GM18870 (cell line): ENCODE data around the gene OTOR.

ENCODE experiments used
- ATAC-seq: cut with Tn5 transposase; IDR thresholded peaks from one replicate; pipeline ENCODE4 v1.9.1; 2021; ENCODE audit warnings: moderate library complexity; ENCODE audit not compliant: unreplicated experiment

Gene OTOR, protein sequence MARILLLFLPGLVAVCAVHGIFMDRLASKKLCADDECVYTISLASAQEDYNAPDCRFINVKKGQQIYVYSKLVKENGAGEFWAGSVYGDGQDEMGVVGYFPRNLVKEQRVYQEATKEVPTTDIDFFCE

GRCh38 chr20:16748308-16748900 is at the start of gene OTOR:
Gene OTOR, plus strand, starts transcription at chr20:16748358. Its CDS starts 44 bp downstream, at chr20:16748402.
- no peak for ATAC-seq

- ATAC-seq, result no peak
These were observed 48.9 kb upstream of the OTOR start for GRCh38 chr20:16699293-16699692.

GRCh38 chr20:16701296-16701695 is 46.9 kb upstream of the OTOR start:
- ATAC-seq, result no peak

- ATAC-seq, result no peak
These were observed 44.6 kb upstream of the OTOR start for GRCh38 chr20:16703570-16703969.

DNA sequence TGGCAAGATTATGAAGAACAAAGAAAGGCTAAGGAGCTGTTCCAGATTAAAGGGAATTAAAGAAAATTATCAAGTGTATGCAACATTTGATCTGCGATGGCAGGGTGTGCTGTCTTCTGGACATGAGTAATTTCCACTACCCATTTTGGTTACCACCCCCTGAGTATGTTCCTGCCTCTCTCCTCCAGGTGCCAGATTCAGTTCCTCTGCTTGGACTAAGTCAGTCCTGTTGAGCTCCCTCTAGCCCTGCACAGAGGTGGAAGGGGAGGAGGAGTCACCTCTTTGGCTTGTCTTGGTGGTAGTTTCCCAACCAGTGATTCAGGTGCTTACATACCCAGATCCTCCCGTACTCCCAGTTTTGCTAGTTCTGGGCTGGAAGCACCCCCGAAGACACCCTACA is 40.5 kb upstream of the OTOR start:
- ATAC-seq, result peak; percentile 43

DNA sequence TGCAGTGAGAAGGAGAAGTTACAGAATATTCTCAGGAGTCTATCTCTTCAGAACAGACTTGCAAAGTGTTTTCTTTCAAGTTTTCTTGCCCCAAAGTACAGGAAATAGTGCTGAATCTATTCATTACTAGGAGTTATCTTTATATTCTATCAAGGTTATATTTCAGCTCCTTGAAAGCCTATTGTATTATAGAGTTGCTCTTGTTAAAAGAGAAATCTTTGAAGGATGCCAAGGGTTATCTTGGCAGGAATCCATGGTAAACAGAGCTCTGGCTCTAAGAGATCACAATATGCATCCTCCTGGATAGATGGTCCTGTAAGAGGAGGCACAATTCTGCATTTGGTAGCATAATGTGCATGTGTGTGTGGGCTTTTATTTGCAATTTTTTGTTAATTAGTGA is 39.6 kb upstream of the OTOR start:
- no peak for ATAC-seq

DNA sequence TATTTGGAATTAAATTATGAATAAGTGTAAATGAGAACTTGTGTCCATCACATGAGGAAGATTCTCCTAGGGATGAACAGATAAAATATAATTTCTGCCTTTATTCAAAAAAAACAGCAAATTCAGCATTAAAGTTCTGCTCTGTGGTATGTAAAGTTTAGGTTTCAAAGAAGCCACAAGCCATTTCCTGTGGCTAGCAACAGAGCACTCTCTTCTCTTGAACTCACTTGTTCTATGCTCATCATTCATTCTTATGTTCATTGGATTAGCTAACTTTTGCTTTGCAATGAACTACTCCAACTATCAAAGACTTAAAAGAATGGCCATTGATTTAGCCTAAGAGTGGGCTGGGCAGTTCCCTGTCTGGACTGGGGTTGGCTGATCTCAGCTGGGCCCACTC is 39.1 kb upstream of the OTOR start:
- ATAC-seq, result peak; percentile 86

GRCh38 chr20:16710781-16711180 is 37.4 kb upstream of the OTOR start:
- peak; percentile 53 for ATAC-seq

- ATAC-seq, result no peak
These were observed 36.4 kb upstream of the OTOR start for GRCh38 chr20:16711661-16712258.

DNA sequence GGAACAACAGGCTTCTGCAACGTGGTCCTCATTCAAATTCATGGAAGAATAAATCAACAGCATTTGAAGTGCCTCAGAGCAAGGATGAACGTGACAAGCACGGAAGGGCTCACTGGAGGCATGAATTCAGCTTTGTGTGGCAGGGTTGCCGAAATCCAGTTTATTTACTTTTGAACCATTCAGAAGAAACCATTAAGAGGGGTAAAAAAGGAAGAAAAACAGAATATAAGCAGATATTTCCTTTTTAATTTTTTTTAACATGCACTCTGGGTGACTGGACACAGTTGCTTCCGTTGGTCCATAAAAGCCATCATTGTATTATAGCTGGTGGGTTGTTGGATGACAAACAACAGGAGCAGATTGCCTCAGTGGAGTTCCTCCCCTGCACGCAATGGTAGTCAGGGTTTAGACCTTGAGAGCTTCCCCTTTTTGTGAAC is 35.6 kb upstream of the OTOR start:
- no peak for ATAC-seq

DNA sequence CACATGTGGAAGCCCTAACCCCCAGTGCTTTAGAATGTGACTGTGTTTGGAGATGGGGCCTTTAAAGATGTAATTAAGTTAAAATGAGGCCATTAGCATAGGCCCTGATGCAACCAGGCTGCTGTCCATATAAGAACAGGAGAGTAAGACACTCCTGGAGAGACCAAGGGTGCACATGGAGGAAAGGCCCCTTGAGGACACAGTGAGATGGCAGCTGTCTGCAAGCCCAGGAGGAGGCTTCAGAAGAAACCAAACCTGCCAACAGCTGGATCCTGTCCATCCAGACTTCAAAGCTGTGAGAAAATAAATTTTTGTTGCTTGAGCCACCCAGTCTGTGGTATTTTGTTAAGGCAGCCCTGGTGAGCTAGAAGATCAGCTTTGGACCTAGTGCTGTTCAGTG is 35.1 kb upstream of the OTOR start:
- no peak for ATAC-seq

DNA sequence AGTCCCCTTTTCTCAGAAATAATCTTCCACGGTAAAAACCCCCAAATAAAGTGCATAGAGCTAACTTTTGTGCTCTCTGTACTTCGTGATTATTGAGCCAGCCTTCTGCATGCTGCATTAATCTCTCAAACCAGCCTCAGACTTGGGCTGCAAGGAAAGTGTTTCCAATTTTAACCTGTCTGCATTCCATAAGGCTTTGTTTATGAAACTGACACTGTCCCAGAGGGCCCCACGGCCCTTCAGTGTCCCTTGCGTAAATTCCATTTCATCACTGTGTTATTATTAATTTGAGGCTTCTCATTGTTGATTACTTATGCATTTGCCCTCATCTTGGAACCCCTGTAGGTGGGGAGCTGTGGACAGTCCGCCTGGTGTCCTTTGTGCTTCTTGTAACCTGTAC is 33.9 kb upstream of the OTOR start:
- no peak for ATAC-seq

DNA sequence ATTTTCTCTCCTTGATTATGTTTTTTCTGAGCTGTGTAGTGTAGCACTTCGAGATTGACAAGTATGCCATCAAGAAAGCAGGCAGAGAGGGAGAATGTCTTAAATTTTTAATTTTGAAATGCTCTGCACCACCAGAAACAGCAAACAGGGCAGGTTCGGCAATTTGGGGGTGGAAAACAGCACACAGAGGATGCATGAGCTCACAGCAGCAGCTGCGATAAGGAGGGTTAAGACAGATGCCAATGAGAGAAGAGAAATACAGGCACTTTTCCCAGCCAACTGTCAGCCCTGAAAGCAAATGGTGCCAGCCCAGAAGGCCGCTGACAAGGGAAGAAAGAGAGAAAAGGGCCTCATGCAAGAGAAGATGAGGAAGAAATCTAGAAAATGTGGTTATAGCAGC is 33.4 kb upstream of the OTOR start:
- no peak for ATAC-seq

GRCh38 chr20:16719421-16719820 is 28.7 kb upstream of the OTOR start:
- no peak for ATAC-seq

- no peak for ATAC-seq
These were observed 19.1 kb upstream of the OTOR start for GRCh38 chr20:16729080-16729479.

- ATAC-seq, result peak; percentile 97
These were observed 18.3 kb upstream of the OTOR start, which contains the start of gene SNRPB2 for GRCh38 chr20:16729565-16730460. Gene SNRPB2, plus strand, starts transcription at chr20:16730026. Its CDS starts 1,677 bp downstream, at chr20:16731703.

GRCh38 chr20:16732506-16733152 is 15.5 kb upstream of the OTOR start:
- ATAC-seq, result no peak

DNA sequence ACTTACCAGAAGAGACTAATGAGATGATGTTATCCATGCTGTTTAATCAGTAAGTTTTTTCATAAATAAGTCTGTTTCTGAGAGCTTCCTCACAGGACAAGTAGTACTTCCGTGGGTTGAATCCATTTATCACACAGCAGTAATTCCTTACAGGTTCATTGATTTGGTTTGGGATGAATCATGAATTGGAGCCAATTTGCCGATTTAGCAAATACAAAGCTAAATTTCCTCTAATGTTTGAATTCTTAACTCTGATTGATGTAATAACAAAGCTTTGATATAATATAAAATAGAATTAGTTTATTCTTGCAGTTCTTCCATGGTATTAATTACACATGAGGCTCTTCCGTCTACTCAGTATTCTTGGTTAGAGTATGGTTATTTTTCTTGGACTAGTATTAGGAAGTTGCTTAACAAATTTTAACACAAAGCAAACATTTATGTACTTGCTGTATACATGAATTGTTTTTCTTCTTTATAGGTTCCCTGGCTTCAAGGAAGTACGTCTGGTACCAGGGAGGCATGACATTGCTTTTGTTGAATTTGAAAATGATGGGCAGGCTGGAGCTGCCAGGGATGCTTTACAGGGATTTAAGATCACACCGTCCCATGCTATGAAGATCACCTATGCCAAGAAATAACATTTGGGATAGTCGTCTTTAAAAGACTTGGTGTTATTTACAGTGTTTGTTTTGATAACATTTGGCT is 7.6 kb upstream of the OTOR start:
- ATAC-seq, result no peak

GRCh38 chr20:16744178-16744807 is 3.9 kb upstream of the OTOR start:
- no peak for ATAC-seq

DNA sequence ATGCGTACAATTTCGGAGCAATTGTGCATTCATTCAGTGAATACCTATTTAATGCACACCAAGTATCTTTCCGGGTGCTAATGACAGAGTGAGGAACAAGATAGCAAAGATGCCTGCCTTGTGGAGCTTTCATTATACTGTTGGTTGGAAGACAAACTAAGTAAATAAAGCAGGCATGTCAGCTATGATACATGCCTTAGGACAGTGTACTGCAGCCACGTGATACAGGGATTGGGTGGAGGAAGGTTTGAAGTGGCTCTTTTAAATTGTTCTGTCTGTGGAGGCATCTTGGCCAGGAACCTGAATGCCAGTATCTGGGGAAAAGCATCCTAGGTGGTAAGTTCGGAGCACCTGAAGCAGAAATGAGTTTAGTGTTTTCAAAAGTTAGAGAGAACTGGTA is 3.0 kb upstream of the OTOR start:
- no peak for ATAC-seq
